Stimulated activated CD4-positive, alpha-beta T cell treated with anti-CD3 and anti-CD28 coated beads, TNF-alpha, amount 100 ng/mL, for 24 hours (primary cell): ENCODE data around the gene SWT1.
"Not testable (repeated sequence)": the region's sequence is repeated elsewhere in the genome, so short reads cannot be mapped to it uniquely, and the experiment has no call there.

Source experiments
- DNase-seq, 3 experiments: peaks; one replicate each; pipeline ENCODE4 v3.0.0-alpha.2; 2020; ENCODE audit warnings: low read depth in 3 of 3

The SWT1 gene

GRCh38 chr1:185166106-185166505 lies 9.1 kb downstream of the SWT1 start:
- DNase-seq, result no peak

GRCh38 chr1:185170291-185170848 lies 13.4 kb downstream of the SWT1 start:
- DNase-seq, result peak in 1 of 3 experiments; percentile 9

- DNase-seq, result no peak
Observed at GRCh38 chr1:185193756-185194155, 36.8 kb downstream of the SWT1 start.

GRCh38 chr1:185198712-185199111 lies 41.7 kb downstream of the SWT1 start:
- not testable (repeated sequence) for DNase-seq

GRCh38 chr1:185200889-185201288 lies 43.9 kb downstream of the SWT1 start:
- no peak for DNase-seq

- no peak for DNase-seq
Observed at GRCh38 chr1:185207170-185207569, 50.2 kb downstream of the SWT1 start.

GRCh38 chr1:185207980-185208602 lies 51.1 kb downstream of the SWT1 start:
- DNase-seq, result no peak

GRCh38 chr1:185208626-185209180 lies 51.7 kb downstream of the SWT1 start:
- no peak for DNase-seq

GRCh38 chr1:185209357-185209756 lies 52.4 kb downstream of the SWT1 start:
- not testable (repeated sequence) for DNase-seq

GRCh38 chr1:185213091-185213490 lies 56.1 kb downstream of the SWT1 start:
- DNase-seq, result no peak

GRCh38 chr1:185215911-185216310 lies 58.9 kb downstream of the SWT1 start:
- DNase-seq, result no peak

- DNase-seq, result no peak
Observed at GRCh38 chr1:185224132-185224531, 67.2 kb downstream of the SWT1 start.

- DNase-seq, result no peak
Observed at GRCh38 chr1:185227161-185227560, 70.2 kb downstream of the SWT1 start.

GRCh38 chr1:185228979-185229378 lies 72.0 kb downstream of the SWT1 start:
- no peak for DNase-seq

- DNase-seq, result no peak
Observed at GRCh38 chr1:185229981-185230380, 73.0 kb downstream of the SWT1 start.

- no peak for DNase-seq
Observed at GRCh38 chr1:185232874-185233273, 75.9 kb downstream of the SWT1 start.

- DNase-seq, result not testable (repeated sequence)
Observed at GRCh38 chr1:185234183-185234582, 77.2 kb downstream of the SWT1 start.

- not testable (repeated sequence) for DNase-seq
Observed at GRCh38 chr1:185237176-185237575, 80.2 kb downstream of the SWT1 start.

- no peak for DNase-seq
Observed at GRCh38 chr1:185237661-185238060, 80.7 kb downstream of the SWT1 start.

- no peak for DNase-seq
Observed at GRCh38 chr1:185238447-185238846, 81.5 kb downstream of the SWT1 start.

GRCh38 chr1:185239861-185240260 lies 82.9 kb downstream of the SWT1 start:
- DNase-seq, result no peak

- DNase-seq, result no peak
Observed at GRCh38 chr1:185241127-185241526, 84.2 kb downstream of the SWT1 start.

GRCh38 chr1:185244015-185244747 lies 87.2 kb downstream of the SWT1 start:
- peak in 2 of 3 experiments; percentile 38 to 52 for DNase-seq
